HepG2 (cell line): ENCODE results near the gene ANKRD6. TPM values are rescaled to one million over a fixed set of nuclear protein-coding genes. Genes with fewer than 3 reads are reported as not detected.
A peak's percentile ranks its signal among the peaks of the same experiment; 100 is the strongest.

Source experiments
- BCL6 ChIP-seq: IDR thresholded peaks from 2 replicates; pipeline ENCODE4 v1.6.1; 2016; ENCODE audit warnings: missing genetic modification reagents, missing compliant biosample characterization
- EED ChIP-seq: sonication (generic); formaldehyde crosslinking; IDR thresholded peaks from 2 replicates; pipeline ENCODE4 v1.5.0; 2020; ENCODE audit warnings: mild to moderate bottlenecking, missing genetic modification reagents
- HOXA3 ChIP-seq: sonication (generic); formaldehyde crosslinking; IDR thresholded peaks from 2 replicates; pipeline ENCODE4 v1.5.0; 2020; ENCODE audit warnings: missing genetic modification reagents
- IKZF4 ChIP-seq: sonication (generic); formaldehyde crosslinking; IDR thresholded peaks from 2 replicates; pipeline ENCODE4 v1.5.1; 2020; ENCODE audit warnings: borderline replicate concordance, mild to moderate bottlenecking, low read depth, missing genetic modification reagents; ENCODE audit errors: not compliant biosample characterization
- KDM5A ChIP-seq: fragments of 200-600 bp; sonication (generic); IDR thresholded peaks from 2 replicates; pipeline ENCODE4 v1.7.0; 2018; ENCODE audit warnings: antibody characterized with exemption, mild to moderate bottlenecking, low read length, borderline replicate concordance
- MIER3 ChIP-seq: IDR thresholded peaks from 2 replicates; pipeline ENCODE4 v1.6.1; 2016; ENCODE audit warnings: missing compliant biosample characterization, borderline replicate concordance
- NONO ChIP-seq, 2 experiments: fragments of 450-650 bp in 1 of 2; sonication (generic) in 1 of 2; formaldehyde crosslinking in 1 of 2; IDR thresholded peaks in 1 of 2; conservative IDR thresholded peaks in 1 of 2; 2 replicates each; pipeline versions ENCODE4 v1.6.1 to v1.8.0; 2017 to 2022; ENCODE audit warnings: mild to moderate bottlenecking in 1 of 2, missing genetic modification reagents in 1 of 2, moderate library complexity in 1 of 2
- PAX8 ChIP-seq: sonication (generic); formaldehyde crosslinking; IDR thresholded peaks from 2 replicates; pipeline ENCODE4 v1.8.0; 2022; ENCODE audit warnings: mild to moderate bottlenecking, missing genetic modification reagents, borderline replicate concordance
- PRDM10 ChIP-seq: sonication (generic); formaldehyde crosslinking; IDR thresholded peaks from 2 replicates; pipeline ENCODE4 v1.4.0; 2020; ENCODE audit warnings: low read depth, missing genetic modification reagents
- PRMT3 ChIP-seq: sonication (generic); formaldehyde crosslinking; IDR thresholded peaks from 2 replicates; pipeline ENCODE4 v1.8.1; 2022; ENCODE audit warnings: low read depth, mild to moderate bottlenecking, moderate library complexity, missing genetic modification reagents, borderline replicate concordance
- RARG ChIP-seq: sonication (generic); formaldehyde crosslinking; IDR thresholded peaks from 2 replicates; pipeline ENCODE4 v1.4.0; 2020; ENCODE audit warnings: low read depth, mild to moderate bottlenecking, missing genetic modification reagents
- REL ChIP-seq: sonication (generic); formaldehyde crosslinking; conservative IDR thresholded peaks from 2 replicates; pipeline ENCODE4 v1.8.0; 2022; ENCODE audit warnings: mild to moderate bottlenecking, missing genetic modification reagents, moderate library complexity
- RFXAP ChIP-seq: sonication (generic); formaldehyde crosslinking; IDR thresholded peaks from 2 replicates; pipeline ENCODE4 v1.4.0; 2020; ENCODE audit warnings: missing genetic modification reagents, borderline replicate concordance
- STAT5B ChIP-seq: sonication (generic); formaldehyde crosslinking; IDR thresholded peaks from 2 replicates; pipeline ENCODE4 v1.4.0; 2020; ENCODE audit warnings: missing genetic modification reagents
- TEAD3 ChIP-seq: optimal IDR thresholded peaks from 2 replicates; pipeline ENCODE3; 2016; ENCODE audit warnings: borderline replicate concordance
- U2AF1 ChIP-seq: fragments of 200-400 bp; formaldehyde crosslinking; optimal IDR thresholded peaks from 2 replicates; pipeline ENCODE3; 2017; ENCODE audit warnings: mild to moderate bottlenecking, low read depth, low read length
- ZBTB37 ChIP-seq: sonication (generic); formaldehyde crosslinking; IDR thresholded peaks from 2 replicates; pipeline ENCODE4 v1.4.0; 2020; ENCODE audit warnings: mild to moderate bottlenecking, missing genetic modification reagents
- ZNF207 ChIP-seq: fragments of 450-650 bp; IDR thresholded peaks from 2 replicates; pipeline ENCODE4 v1.6.1; 2016; ENCODE audit warnings: antibody characterized with exemption, borderline replicate concordance
- ZNF530 ChIP-seq: sonication (generic); formaldehyde crosslinking; IDR thresholded peaks from 2 replicates; pipeline ENCODE4 v1.5.0; 2020; ENCODE audit warnings: low read depth, mild to moderate bottlenecking, missing genetic modification reagents
- ZNF562 ChIP-seq: sonication (generic); formaldehyde crosslinking; IDR thresholded peaks from 2 replicates; pipeline ENCODE4 v1.8.0; 2022; ENCODE audit warnings: missing genetic modification reagents, borderline replicate concordance
- ZNF576 ChIP-seq: sonication (generic); formaldehyde crosslinking; IDR thresholded peaks from 2 replicates; pipeline ENCODE4 v1.4.0; 2020; ENCODE audit warnings: mild to moderate bottlenecking, missing genetic modification reagents
- ZNF878 ChIP-seq: sonication (generic); formaldehyde crosslinking; IDR thresholded peaks from 2 replicates; pipeline ENCODE4 v1.8.1; 2023; ENCODE audit warnings: mild to moderate bottlenecking, missing genetic modification reagents, moderate library complexity
- polyA plus RNA-seq, 8 experiments: library from polyadenylated mRNA; depleted of rRNA in 3 of 8; stranded (reverse) in 7 of 8; unstranded in 1 of 8; fragments of >200 nt; fragmentation: Illumina TruSeq in 4 of 8; extraction: Trizol in 4 of 8; gene quantifications; 2 replicates each; pipeline versions ENCODE4 v1.2.1 to v1.2.3, GENCODE V29; 2011 to 2016; ENCODE audit warnings: low read depth in 4 of 8, missing spikeins in 1 of 8, mixed read lengths in 1 of 8; ENCODE audit not compliant: insufficient read depth in 1 of 8
- total RNA-seq, 5 experiments: library from RNA; depleted of rRNA; stranded (reverse); fragments of >200 nt; fragmentation: Illumina TruSeq; extraction: Trizol; gene quantifications; 2 replicates each; pipeline ENCODE4 v1.2.3, GENCODE V29; 2016; ENCODE audit warnings: low read depth in 1 of 5

The ANKRD6 gene
- total and polyA plus RNA-seq, 2 of the 13 experiments (the other 11 are each of a cell fraction or from before 2014, with no cell fraction given): 0.18 to 0.36 TPM

- TF ChIP-seq NONO (IDR thresholded peaks at IDR 0.05): no peak
- TF ChIP-seq NONO (CRISPR knock-in tag; conservative IDR thresholded peaks at IDR 0.05): peak; percentile 86
- TF ChIP-seq HOXA3: no peak; the same call in none of the 2 replicates
- TF ChIP-seq ZNF562 (CRISPR knock-in tag): no peak
- peak; percentile 77 for TF ChIP-seq EED
- peak; percentile 25 for TF ChIP-seq TEAD3 (CRISPR knock-in tag)
- no peak for TF ChIP-seq PRMT3 (CRISPR knock-in tag)
- no peak for TF ChIP-seq PAX8 (CRISPR knock-in tag)
- TF ChIP-seq MIER3 (CRISPR knock-in tag): no peak
- TF ChIP-seq IKZF4 (CRISPR knock-in tag): no peak
- peak; percentile 89 for TF ChIP-seq RFXAP (CRISPR knock-in tag)
- TF ChIP-seq ZNF530 (CRISPR knock-in tag): no peak
- no peak for TF ChIP-seq STAT5B (CRISPR knock-in tag)
- peak; percentile 89 for TF ChIP-seq U2AF1
- TF ChIP-seq KDM5A: peak; percentile 76
- TF ChIP-seq REL (CRISPR knock-in tag): no peak; the same call in 1 of the 2 replicates
- peak; percentile 76 for TF ChIP-seq ZNF878 (CRISPR knock-in tag)
- TF ChIP-seq ZNF576 (CRISPR knock-in tag): no peak
- TF ChIP-seq PRDM10 (CRISPR knock-in tag): peak; percentile 19; the same call in 1 of the 2 replicates
- no peak for TF ChIP-seq RARG (CRISPR knock-in tag)
- TF ChIP-seq ZBTB37 (CRISPR knock-in tag): no peak
- TF ChIP-seq BCL6 (CRISPR knock-in tag): peak; percentile 40; the same call in 1 of the 2 replicates
- no peak for TF ChIP-seq ZNF207
Measured at GRCh38 chr6:89638320-89639195, 205.6 kb downstream of the ANKRD6 start, which contains the start of gene LYRM2 (continued).
